HepG2 (cell line): ENCODE results near the gene PCED1B. TPM values are rescaled to one million over a fixed set of nuclear protein-coding genes. Genes with fewer than 3 reads are reported as not detected.

Experiments
- ATAC-seq: fragments of 200-7000 bp; cut with Tn5 transposase; 3 replicates; pipeline ENCODE4 v1.9.1; 2020; ENCODE audit warnings: mild to moderate bottlenecking, moderate library complexity
- BruUV-seq: library from RNA; stranded (reverse); fragments of 400-500 nt; replicated peaks from 2 replicates; lab custom pipeline; 2021; lab: Mats Ljungman, UMichigan
- CTCF ChIA-PET: fragments of 300-600 bp; formaldehyde crosslinking; extraction: SDS; loops from one replicate; lab custom pipeline; 2021; ENCODE audit warnings: low total read pairs, inconsistent platforms, low intra/inter-chr PET ratio; lab: Yijun Ruan, JAX
- POLR2A ChIA-PET: fragments of 350-600 bp; sonication (Branson Sonifier 250); formaldehyde crosslinking; loops from one replicate; lab custom pipeline; 2020; ENCODE audit warnings: antibody characterized with exemption, inconsistent platforms; lab: Yijun Ruan, JAX
- DNase-seq: peaks from one replicate; pipeline ENCODE4 v3.0.0-alpha.2; 2015; ENCODE audit warnings: low spot score
- FAIRE-seq: peaks from 3 replicates; lab custom pipeline; 2011; peaks lifted over from hg19 to GRCh38; lab: Jason Lieb, UNC
- H2AFZ ChIP-seq: one replicate; pipeline ENCODE4 v1.6.1; 2011; ENCODE audit warnings: low read length, inconsistent platforms
- H3K27ac ChIP-seq: fragments of 300-600 bp; 3 replicates; pipeline ENCODE4 v1.8.0; 2011; ENCODE audit warnings: mixed run types, mild to moderate bottlenecking, mixed read lengths, low read length, inconsistent platforms; ENCODE audit not compliant: insufficient read depth; ENCODE audit errors: extremely low read length
- H3K27me3 ChIP-seq, 2 experiments: fragments of 200-600 bp in 1 of 2; 2 replicates in 1 of 2; 3 replicates in 1 of 2; pipeline versions ENCODE4 v1.6.0 to v1.8.0; 2011; ENCODE audit warnings: low read length in 2 of 2, mild to moderate bottlenecking in 2 of 2, moderate library complexity in 2 of 2, inconsistent platforms in 1 of 2; ENCODE audit not compliant: insufficient read depth in 2 of 2, control insufficient read depth in 1 of 2
- H3K36me3 ChIP-seq, 2 experiments: fragments of 200-600 bp in 1 of 2; replicated peaks in 1 of 2; 2 replicates in 1 of 2; 3 replicates in 1 of 2; pipeline versions ENCODE4 v1.5.1 to v1.8.0; 2011; ENCODE audit warnings: low read length in 2 of 2, inconsistent platforms in 1 of 2; ENCODE audit not compliant: insufficient read depth in 2 of 2, control insufficient read depth in 1 of 2
- H3K4me1 ChIP-seq: 2 replicates; pipeline ENCODE4 v1.5.1; 2012; ENCODE audit warnings: low read length, inconsistent platforms; ENCODE audit not compliant: insufficient read depth
- H3K4me2 ChIP-seq: 2 replicates; pipeline ENCODE4 v1.6.0; 2011; ENCODE audit warnings: low read depth, low read length, inconsistent platforms
- H3K4me3 ChIP-seq, 3 experiments: fragments of 200-600 bp in 1 of 3; sonication (generic), shearing (Covaris generic) in 1 of 3; replicated peaks in 1 of 3; 2 replicates each; pipeline ENCODE4 v1.5.1; 2011 to 2016; ENCODE audit warnings: low read length in 3 of 3, inconsistent platforms in 2 of 3, low read depth in 2 of 3, mild to moderate bottlenecking in 2 of 3, control low read depth in 1 of 3, mixed read lengths in 1 of 3; ENCODE audit not compliant: insufficient read depth in 1 of 3
- H3K79me2 ChIP-seq: one replicate; pipeline ENCODE4 v1.6.1; 2011; ENCODE audit warnings: low read length, inconsistent platforms; ENCODE audit not compliant: insufficient read depth
- H3K9ac ChIP-seq: 2 replicates; pipeline ENCODE4 v1.6.0; 2011; ENCODE audit warnings: mild to moderate bottlenecking, low read depth, low read length, inconsistent platforms; ENCODE audit not compliant: insufficient read depth
- H3K9me3 ChIP-seq: 2 replicates; pipeline ENCODE4 v1.5.1; 2012; ENCODE audit warnings: mild to moderate bottlenecking, low read length
- H4K20me1 ChIP-seq: 2 replicates; pipeline ENCODE4 v1.6.0; 2011; ENCODE audit warnings: inconsistent platforms, mild to moderate bottlenecking, low read length, moderate library complexity; ENCODE audit not compliant: insufficient read depth
- CC2D1A ChIP-seq: sonication (generic); formaldehyde crosslinking; IDR thresholded peaks from 2 replicates; pipeline ENCODE4 v1.8.1; 2023; ENCODE audit warnings: mild to moderate bottlenecking, missing genetic modification reagents
- HNRNPH1 ChIP-seq: fragments of 200-400 bp; formaldehyde crosslinking; optimal IDR thresholded peaks from 2 replicates; pipeline ENCODE3; 2017; ENCODE audit warnings: mild to moderate bottlenecking, low read depth, low read length
- HNRNPLL ChIP-seq: fragments of 200-400 bp; formaldehyde crosslinking; IDR thresholded peaks from 2 replicates; pipeline ENCODE4 v1.6.1; 2017; ENCODE audit warnings: mild to moderate bottlenecking, low read depth, low read length; ENCODE audit not compliant: poor library complexity, severe bottlenecking
- IRF2 ChIP-seq: IDR thresholded peaks from 2 replicates; pipeline ENCODE4 v1.6.1; 2018; ENCODE audit warnings: missing genetic modification reagents, missing compliant biosample characterization
- MBD4 ChIP-seq: IDR thresholded peaks from 2 replicates; pipeline ENCODE4 v1.6.1; 2012; ENCODE audit warnings: low read length, inconsistent platforms, borderline replicate concordance
- NKX3-1 ChIP-seq: sonication (generic); formaldehyde crosslinking; IDR thresholded peaks from 2 replicates; pipeline ENCODE4 v1.5.0; 2020; ENCODE audit warnings: missing genetic modification reagents
- PPARG ChIP-seq: conservative IDR thresholded peaks from 2 replicates; pipeline ENCODE4 v1.6.1; 2016; ENCODE audit warnings: missing biosample characterization, missing genetic modification reagents
- ZBTB49 ChIP-seq: sonication (generic); formaldehyde crosslinking; IDR thresholded peaks from 2 replicates; pipeline ENCODE4 v1.4.0; 2020; ENCODE audit warnings: missing genetic modification reagents, borderline replicate concordance
- ZC3H13 ChIP-seq: sonication (generic); formaldehyde crosslinking; IDR thresholded peaks from 2 replicates; pipeline ENCODE4 v1.8.1; 2023; ENCODE audit warnings: mild to moderate bottlenecking, missing genetic modification reagents, moderate library complexity
- ZNF180 ChIP-seq: sonication (generic); formaldehyde crosslinking; IDR thresholded peaks from 2 replicates; pipeline ENCODE4 v1.4.0; 2020; ENCODE audit warnings: low read depth, missing genetic modification reagents, borderline replicate concordance
- ZNF280B ChIP-seq: sonication (generic); formaldehyde crosslinking; IDR thresholded peaks from 2 replicates; pipeline ENCODE4 v1.5.0; 2020; ENCODE audit warnings: missing genetic modification reagents, mild to moderate bottlenecking, borderline replicate concordance
- WGBS: methylation state at CpG from one replicate; pipeline ENCODE4 v1.1.6; 2017; ENCODE audit warnings: low lambda C conversion rate; 5-methylcytosine and 5-hydroxymethylcytosine counted together
- in situ Hi-C: cut with HindIII; loops from 2 replicates; pipeline ENCODE4 v1.10.0; 2017; ENCODE audit warnings: low pct_unique_long_range_greater_than_20kb; ENCODE audit not compliant: extremely low pct_ligation_motif_present
- intact Hi-C: fragments of 100-400 bp; cut with micrococcal nuclease; formaldehyde crosslinking; loops from one replicate; pipeline ENCODE4 v1.10.0; 2022; ENCODE audit not compliant: unreplicated experiment
- polyA plus RNA-seq, 8 experiments: library from polyadenylated mRNA; depleted of rRNA in 3 of 8; stranded (reverse) in 7 of 8; unstranded in 1 of 8; fragments of >200 nt; fragmentation: Illumina TruSeq in 4 of 8; extraction: Trizol in 4 of 8; gene quantifications; 2 replicates each; pipeline versions ENCODE4 v1.2.1 to v1.2.3, GENCODE V29; 2011 to 2016; ENCODE audit warnings: low read depth in 4 of 8, missing spikeins in 1 of 8, mixed read lengths in 1 of 8; ENCODE audit not compliant: insufficient read depth in 1 of 8
- total RNA-seq, 5 experiments: library from RNA; depleted of rRNA; stranded (reverse); fragments of >200 nt; fragmentation: Illumina TruSeq; extraction: Trizol; gene quantifications; 2 replicates each; pipeline ENCODE4 v1.2.3, GENCODE V29; 2016; ENCODE audit warnings: low read depth in 1 of 5
- TF ChIP-seq, protein P1 (sequence below): IDR thresholded peaks from 2 replicates; pipeline ENCODE4 v1.6.1; 2016; ENCODE audit warnings: low read depth

Gene PCED1B
- total and polyA plus RNA-seq, 2 of the 13 experiments (the other 11 are each of a cell fraction or from before 2014, with no cell fraction given), result 0.11 to 0.37 TPM

GRCh38 chr12:47186246-47186645 lies 106.8 kb downstream of the PCED1B start (continued):
- no peak for TF ChIP-seq HNRNPLL

DNA sequence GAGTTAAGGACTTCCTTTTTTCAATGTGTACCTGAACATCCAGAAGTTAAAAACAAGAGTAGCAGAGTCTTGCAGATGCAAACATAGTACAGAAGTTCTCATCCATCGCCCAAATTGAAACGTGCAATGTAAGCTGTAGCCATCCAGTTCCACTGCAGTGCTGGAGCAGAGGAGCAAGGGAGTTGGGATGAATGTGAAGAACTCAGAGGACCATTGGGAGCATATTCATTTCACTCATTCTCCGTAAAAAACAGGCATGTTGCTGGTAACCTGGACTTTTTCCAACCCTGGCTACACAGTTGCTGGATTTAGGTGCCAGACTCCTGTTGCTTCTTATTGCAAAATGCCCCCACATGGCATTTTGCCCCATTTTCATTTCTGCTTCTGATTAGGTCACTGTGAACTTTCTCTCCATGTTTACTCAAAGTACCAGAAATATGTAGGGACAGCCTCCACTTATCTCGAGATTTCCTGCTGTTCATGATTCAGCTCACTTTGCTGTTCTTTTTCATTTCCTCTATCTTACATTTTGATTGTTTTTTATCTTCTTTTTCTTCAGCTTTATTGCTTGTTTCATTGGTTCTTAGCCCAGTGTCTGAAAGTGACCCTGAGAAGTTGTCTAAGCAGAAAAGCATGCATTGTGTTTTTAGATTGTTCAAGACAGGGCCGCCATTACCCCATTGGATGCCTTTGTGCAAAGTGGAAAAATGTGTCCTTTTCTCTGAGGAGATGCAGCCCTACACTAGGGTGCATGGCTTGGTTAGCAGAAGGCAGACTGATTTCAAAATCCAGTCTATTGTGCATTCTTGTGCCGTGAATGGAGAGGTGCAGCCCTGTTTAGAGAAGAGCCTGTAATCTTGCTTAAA lies 109.4 kb downstream of the PCED1B start:
- no TSS peak for BruUV-seq
- Histone ChIP-seq H3K79me2 (no peaks in the 10 kb centered on the region), H3K27ac (no peak overlapping the region), H3K4me1 (no peaks in the 10 kb centered on the region), H3K27me3 (no peaks in the 10 kb centered on the region), H3K9me3 (no peaks in the 10 kb centered on the region)
- intact Hi-C loops, result no loop called here
- WGBS, result 27% methylated on average over 6 of the region's 6 CpGs
- POLR2A ChIA-PET, result interaction anchor here (0.6 kb wide), 1 partner anchor 33 kb away, joined by 4 read pairs; no protein-coding TSS in a partner anchor
- TF ChIP-seq NKX3-1 (no peak), PPARG (CRISPR knock-in tag) (no peak), ZC3H13 (CRISPR knock-in tag) (no peak), HNRNPH1 (no peak), IRF2 (no peak), ZBTB49 (CRISPR knock-in tag) (no peak), CC2D1A (CRISPR knock-in tag) (no peak), ZNF280B (CRISPR knock-in tag) (no peak), MBD4 (no peak), ZNF180 (CRISPR knock-in tag) (no peak)
- TF ChIP-seq, protein P1, sequence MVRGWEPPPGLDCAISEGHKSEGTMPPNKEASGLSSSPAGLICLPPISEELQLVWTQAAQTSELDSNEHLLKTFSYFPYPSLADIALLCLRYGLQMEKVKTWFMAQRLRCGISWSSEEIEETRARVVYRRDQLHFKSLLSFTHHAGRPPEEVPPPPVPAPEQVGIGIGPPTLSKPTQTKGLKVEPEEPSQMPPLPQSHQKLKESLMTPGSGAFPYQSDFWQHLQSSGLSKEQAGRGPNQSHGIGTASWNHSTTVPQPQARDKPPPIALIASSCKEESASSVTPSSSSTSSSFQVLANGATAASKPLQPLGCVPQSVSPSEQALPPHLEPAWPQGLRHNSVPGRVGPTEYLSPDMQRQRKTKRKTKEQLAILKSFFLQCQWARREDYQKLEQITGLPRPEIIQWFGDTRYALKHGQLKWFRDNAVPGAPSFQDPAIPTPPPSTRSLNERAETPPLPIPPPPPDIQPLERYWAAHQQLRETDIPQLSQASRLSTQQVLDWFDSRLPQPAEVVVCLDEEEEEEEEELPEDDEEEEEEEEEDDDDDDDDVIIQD (CRISPR knock-in tag), result no peak
- TF ChIP-seq, all 625 proteins: peak for 0
- Histone ChIP-seq H3K36me3 (no peaks in the 10 kb centered on the region), H2AFZ (no peak overlapping the region), H3K9ac (no peak overlapping the region), H3K4me3 (no peak overlapping the region), H3K4me2 (no peak overlapping the region), H4K20me1 (no peaks in the 10 kb centered on the region)
- CTCF ChIA-PET, result no interaction called here
- FAIRE-seq (no peak), DNase-seq (no peak), ATAC-seq (no peak)
- in situ Hi-C loops, result no loop called here
